Measurements from ENCODE around the gene IFFO2. TPM values are rescaled to one million over a fixed set of nuclear protein-coding genes. Genes with fewer than 3 reads are reported as not detected.

IFFO2 gene
- total RNA-seq, 1 experiment from 2014 or later: 6.4 TPM

DNA sequence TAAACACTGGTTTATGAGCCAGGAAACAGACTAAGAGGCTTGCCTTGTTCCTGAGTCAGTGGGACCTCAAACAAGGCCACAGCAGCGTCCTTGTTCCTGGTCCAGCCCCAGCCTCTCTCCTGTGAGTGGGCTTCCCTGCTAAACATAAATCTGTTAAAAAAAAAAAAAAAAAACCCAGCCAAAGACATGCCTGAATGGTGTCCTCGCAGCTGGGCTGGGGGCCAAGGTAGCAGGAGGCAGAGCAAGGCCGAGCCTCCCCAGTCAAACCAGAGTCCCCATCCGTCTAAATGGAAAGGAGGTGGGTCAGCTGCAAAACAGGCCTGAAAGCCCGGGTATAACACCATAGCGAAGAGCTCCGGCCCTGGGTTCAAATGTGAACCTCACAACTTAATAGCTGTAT lies 18.1 kb upstream of the IFFO2 start:
- DNase-seq (ENCODE audit: low read depth, low spot score): no peak
- in situ Hi-C loops (cut with HindIII; ENCODE audit: low pct_unique_long_range_greater_than_20kb, low sequenced_read_pairs): no loop called here

GRCh38 chr1:18974005-18974404 lies 17.5 kb upstream of the IFFO2 start:
- in situ Hi-C loops (cut with HindIII; ENCODE audit: low pct_unique_long_range_greater_than_20kb, low sequenced_read_pairs): no loop called here
- no peak for DNase-seq (ENCODE audit: low read depth, low spot score)

DNA sequence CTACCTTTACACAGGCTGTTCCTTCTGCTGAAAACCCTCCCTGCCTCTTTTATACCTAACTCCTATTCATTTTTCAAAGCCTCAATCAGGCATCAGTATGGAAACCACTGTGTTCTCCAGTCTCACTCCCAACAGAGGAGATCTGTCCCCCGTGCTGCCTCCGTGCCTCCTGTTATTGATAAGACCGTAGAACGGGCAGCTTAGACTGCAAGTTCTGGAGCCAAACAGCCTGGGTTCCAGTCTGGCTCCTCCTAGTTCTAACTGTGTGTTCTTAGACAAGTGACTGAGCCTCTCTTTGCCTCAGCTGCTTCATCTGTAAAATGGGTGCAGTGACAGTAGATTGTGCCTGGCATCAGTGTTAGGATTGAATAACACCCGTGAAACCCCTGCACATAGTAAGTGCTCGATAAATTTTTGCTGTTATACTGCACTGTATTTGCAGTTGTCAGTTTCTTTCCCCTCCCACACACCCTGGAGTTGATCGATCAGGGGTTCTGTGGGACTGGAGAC lies 17.0 kb upstream of the IFFO2 start:
- in situ Hi-C loops (cut with HindIII; ENCODE audit: low pct_unique_long_range_greater_than_20kb, low sequenced_read_pairs): no loop called here
- DNase-seq (ENCODE audit: low read depth, low spot score): no peak

DNA sequence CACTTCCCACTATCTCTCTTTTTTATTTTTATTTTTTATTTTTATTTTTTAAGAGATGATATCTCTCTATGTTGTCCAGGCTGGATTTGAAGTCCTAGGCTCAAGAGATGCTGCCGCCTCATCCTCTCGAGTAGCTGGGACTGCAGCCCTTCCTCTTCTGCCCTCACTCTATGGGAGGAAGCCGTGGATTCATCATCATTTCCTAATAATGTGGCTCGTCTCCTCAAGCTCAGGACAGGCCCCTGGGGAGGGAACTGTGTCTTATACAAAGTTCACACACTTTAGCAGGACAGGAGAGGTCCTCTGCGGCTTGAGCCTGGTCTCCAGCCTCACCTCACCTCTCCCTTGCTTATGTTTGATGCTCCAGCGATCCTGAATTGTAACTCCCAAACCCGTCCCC lies 16.5 kb upstream of the IFFO2 start:
- in situ Hi-C loops (cut with HindIII; ENCODE audit: low pct_unique_long_range_greater_than_20kb, low sequenced_read_pairs): no loop called here
- no peak for DNase-seq (ENCODE audit: low read depth, low spot score)

DNA sequence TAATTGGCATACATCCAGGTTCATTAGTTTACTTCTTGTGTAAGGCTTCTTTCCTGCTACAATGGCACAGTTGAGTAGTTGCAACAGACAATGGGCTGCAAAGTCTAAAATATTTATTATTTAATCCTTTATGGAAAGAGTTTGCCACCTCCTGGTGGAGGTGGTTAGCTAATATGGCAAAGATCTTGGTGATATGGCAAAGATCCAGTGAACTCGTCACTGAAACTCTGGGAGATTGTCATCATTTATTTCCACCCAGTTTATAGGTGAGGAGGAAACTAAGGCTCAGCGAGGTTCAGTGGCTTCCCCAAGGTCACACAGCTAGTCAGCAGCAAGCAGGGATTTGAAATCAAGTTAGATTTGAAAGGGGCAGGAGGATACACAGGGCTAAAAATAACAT lies 16.1 kb upstream of the IFFO2 start:
- in situ Hi-C loops (cut with HindIII; ENCODE audit: low pct_unique_long_range_greater_than_20kb, low sequenced_read_pairs): no loop called here
- DNase-seq (ENCODE audit: low read depth, low spot score): peak; percentile 45

DNA sequence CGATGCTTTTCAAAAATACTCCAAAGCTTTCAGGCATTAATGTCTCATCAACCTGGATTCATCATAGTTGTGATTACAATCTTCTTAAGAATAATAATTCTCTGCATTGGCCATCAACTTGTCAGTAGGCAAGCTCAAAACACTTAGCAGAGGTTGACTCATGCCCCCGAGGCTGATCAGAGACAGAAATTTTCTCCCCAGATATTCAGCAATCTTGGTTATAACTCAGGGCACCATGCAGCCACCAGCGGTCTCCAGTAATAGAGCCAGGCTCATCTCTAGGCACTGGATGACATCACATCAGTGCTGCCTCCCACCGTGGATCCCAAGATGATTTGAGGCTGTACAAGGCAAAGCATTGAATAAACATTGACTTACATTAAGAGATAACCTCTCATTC lies 14.3 kb upstream of the IFFO2 start:
- in situ Hi-C loops (cut with HindIII; ENCODE audit: low pct_unique_long_range_greater_than_20kb, low sequenced_read_pairs): no loop called here
- DNase-seq (ENCODE audit: low read depth, low spot score): no peak

- in situ Hi-C loops (cut with HindIII; ENCODE audit: low pct_unique_long_range_greater_than_20kb, low sequenced_read_pairs): no loop called here
- DNase-seq (ENCODE audit: low read depth, low spot score): no peak
Measured at GRCh38 chr1:18970358-18970757, 13.9 kb upstream of the IFFO2 start.

- in situ Hi-C loops (cut with HindIII; ENCODE audit: low pct_unique_long_range_greater_than_20kb, low sequenced_read_pairs): no loop called here
- no peak for DNase-seq (ENCODE audit: low read depth, low spot score)
Measured at GRCh38 chr1:18967066-18967690, 10.7 kb upstream of the IFFO2 start.

GRCh38 chr1:18965206-18966173 lies 9.0 kb upstream of the IFFO2 start:
- in situ Hi-C loops (cut with HindIII; ENCODE audit: low pct_unique_long_range_greater_than_20kb, low sequenced_read_pairs): no loop called here
- no peak for DNase-seq (ENCODE audit: low read depth, low spot score)

DNA sequence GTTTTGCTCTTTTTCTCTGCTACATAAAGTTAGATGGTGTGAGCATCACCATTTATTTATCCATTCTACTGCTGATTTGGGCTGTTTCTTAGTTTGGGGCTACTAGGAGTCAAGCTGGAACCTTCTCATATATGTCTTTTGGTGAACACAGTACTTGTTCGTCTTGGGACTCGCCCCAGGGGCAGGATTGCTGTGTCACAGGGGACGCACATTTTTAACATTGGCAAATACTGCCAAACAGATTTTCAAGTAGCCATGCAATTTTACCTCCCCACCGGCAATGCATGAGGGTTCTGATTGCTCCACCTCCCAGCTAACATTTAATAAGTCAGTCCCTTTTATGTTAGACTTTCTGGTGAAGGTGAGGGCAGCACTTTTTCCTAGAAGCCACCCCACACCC lies 7.5 kb upstream of the IFFO2 start:
- in situ Hi-C loops (cut with HindIII; ENCODE audit: low pct_unique_long_range_greater_than_20kb, low sequenced_read_pairs): no loop called here

DNA sequence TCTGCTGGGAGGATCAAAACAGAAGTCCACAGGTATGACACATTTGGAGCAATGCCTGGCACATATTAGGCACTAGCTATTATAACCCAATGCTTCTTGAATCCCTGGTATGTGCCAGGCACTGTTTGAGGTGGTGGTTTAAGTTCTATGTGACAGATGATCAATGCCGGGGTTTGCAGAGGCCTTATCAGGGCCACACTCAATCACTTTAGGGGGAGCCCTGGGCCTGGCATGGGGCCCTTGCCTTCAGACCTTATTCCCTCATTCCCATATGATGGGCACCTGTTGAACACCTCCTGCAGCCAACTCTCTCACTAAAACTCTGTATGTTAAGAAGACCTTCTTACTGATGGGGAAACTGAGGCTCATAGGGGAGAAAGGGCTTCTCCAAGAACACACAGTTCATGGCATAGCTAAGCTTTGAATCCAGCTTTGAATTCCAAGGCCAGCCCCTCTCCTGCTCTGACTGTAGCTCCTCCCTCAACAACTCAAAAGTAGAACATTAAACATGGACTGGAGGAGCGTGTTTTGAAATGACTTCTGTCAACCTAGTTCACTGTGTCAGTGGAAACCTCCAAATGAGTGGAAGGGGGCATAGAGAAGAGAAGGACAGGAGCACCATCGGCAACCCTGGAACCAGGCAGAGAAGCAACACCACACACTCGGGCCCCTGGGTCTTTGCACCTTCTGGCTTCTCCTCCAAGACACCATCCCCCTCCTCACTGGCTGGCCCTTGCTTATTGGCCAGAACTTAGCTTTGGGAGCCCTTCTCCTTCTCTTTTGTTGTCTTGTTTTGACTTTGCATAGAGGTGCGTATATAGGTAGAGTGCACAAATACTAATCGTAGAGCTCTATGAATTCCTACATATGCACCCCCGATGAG lies 6.6 kb upstream of the IFFO2 start:
- no peak for DNase-seq (ENCODE audit: low read depth, low spot score)
- in situ Hi-C loops (cut with HindIII; ENCODE audit: low pct_unique_long_range_greater_than_20kb, low sequenced_read_pairs): no loop called here

More for the DNA sequence above, 7.5 kb upstream of the IFFO2 start:
- no peak for DNase-seq (ENCODE audit: low read depth, low spot score)

GRCh38 chr1:18962121-18962721 lies 5.7 kb upstream of the IFFO2 start:
- in situ Hi-C loops (cut with HindIII; ENCODE audit: low pct_unique_long_range_greater_than_20kb, low sequenced_read_pairs): no loop called here
- DNase-seq (ENCODE audit: low read depth, low spot score): no peak

GRCh38 chr1:18960821-18961220 lies 4.3 kb upstream of the IFFO2 start:
- in situ Hi-C loops (cut with HindIII; ENCODE audit: low pct_unique_long_range_greater_than_20kb, low sequenced_read_pairs): no loop called here

DNA sequence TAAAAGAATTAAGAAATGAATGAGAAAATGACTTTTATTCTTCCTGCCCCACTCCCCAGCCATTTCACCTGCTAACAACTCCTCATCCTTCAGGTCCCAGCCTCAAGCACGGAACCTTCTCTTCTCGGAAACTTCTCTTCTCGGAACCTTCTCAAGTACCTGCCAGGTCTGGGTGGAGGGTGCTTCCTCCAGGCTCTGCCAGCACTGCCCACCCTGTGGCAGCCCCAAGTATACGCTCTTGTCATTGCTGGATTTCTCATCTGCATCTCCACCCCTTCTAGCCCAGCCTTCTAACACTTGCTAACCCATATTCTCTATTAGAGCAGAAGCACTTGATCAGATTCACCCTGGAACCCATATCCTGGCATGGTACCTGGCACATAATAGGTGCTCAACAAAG lies 3.9 kb upstream of the IFFO2 start:
- in situ Hi-C loops (cut with HindIII; ENCODE audit: low pct_unique_long_range_greater_than_20kb, low sequenced_read_pairs): no loop called here
- DNase-seq (ENCODE audit: low read depth, low spot score): no peak

More at GRCh38 chr1:18960821-18961220, 4.3 kb upstream of the IFFO2 start:
- DNase-seq (ENCODE audit: low read depth, low spot score): no peak

DNA sequence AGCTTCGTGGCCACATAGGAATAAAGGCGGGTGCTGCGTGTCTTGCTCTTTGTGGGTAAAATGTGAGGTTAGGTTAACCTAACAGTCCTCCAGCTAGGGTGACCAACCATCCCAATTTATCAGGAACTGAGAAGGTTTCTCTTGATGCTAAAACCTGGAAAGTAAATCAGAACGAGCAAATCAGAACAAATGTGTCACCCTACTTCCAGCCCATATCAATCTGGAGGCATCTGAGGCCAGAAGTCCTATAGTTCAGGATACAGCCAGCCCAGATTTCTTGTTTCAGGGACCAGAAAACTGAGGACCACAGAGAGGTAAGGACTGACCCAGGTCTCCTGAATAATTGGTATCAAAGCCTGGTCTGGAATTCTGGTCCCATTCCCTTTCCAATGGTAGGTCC lies 3.1 kb upstream of the IFFO2 start:
- in situ Hi-C loops (cut with HindIII; ENCODE audit: low pct_unique_long_range_greater_than_20kb, low sequenced_read_pairs): no loop called here
- no peak for DNase-seq (ENCODE audit: low read depth, low spot score)

GRCh38 chr1:18957532-18958300 lies 1.2 kb upstream of the IFFO2 start:
- in situ Hi-C loops (cut with HindIII; ENCODE audit: low pct_unique_long_range_greater_than_20kb, low sequenced_read_pairs): no loop called here
- DNase-seq (ENCODE audit: low read depth, low spot score): no peak

GRCh38 chr1:18957136-18957521 lies 653 bp upstream of the IFFO2 start:
- in situ Hi-C loops (cut with HindIII; ENCODE audit: low pct_unique_long_range_greater_than_20kb, low sequenced_read_pairs): no loop called here
- DNase-seq (ENCODE audit: low read depth, low spot score): no peak
